SU-DHL-6 (cell line): ENCODE data around the gene ELFN2.

Experiments
- H2AFZ ChIP-seq: fragments of 200-600 bp; sonication (generic); 2 replicates; pipeline ENCODE4 v1.6.1; 2014; ENCODE audit warnings: low read depth, mild to moderate bottlenecking, moderate library complexity, mixed read lengths, antibody characterized with exemption, low read length; ENCODE audit not compliant: severe bottlenecking
- H3F3A ChIP-seq: fragments of 200-600 bp; shearing (Covaris generic); 2 replicates; pipeline ENCODE4 v1.6.0; 2016; ENCODE audit warnings: antibody characterized with exemption, mild to moderate bottlenecking; ENCODE audit not compliant: insufficient read depth
- H3K27ac ChIP-seq: fragments of 200-600 bp; sonication (generic); 2 replicates; pipeline ENCODE4 v1.5.1; 2016; ENCODE audit warnings: low read depth, mild to moderate bottlenecking, low read length, moderate library complexity, mixed read lengths
- H3K27me3 ChIP-seq: fragments of 200-600 bp; sonication (generic), shearing (Covaris generic); 2 replicates; pipeline ENCODE4 v1.6.0; 2014; ENCODE audit warnings: mild to moderate bottlenecking, low read length
- H3K36me3 ChIP-seq: fragments of 200-600 bp; sonication (generic); 2 replicates; pipeline ENCODE4 v1.6.1; 2014; ENCODE audit warnings: mild to moderate bottlenecking, low read length, mixed read lengths
- H3K4me2 ChIP-seq: fragments of 300-600, 200-600 bp; shearing (Covaris generic), sonication (generic); 2 replicates; pipeline ENCODE4 v1.6.0; 2014; ENCODE audit warnings: low read length, low read depth, mild to moderate bottlenecking; ENCODE audit not compliant: poor library complexity, severe bottlenecking
- H3K4me3 ChIP-seq: fragments of 200-600 bp; sonication (generic); 2 replicates; pipeline ENCODE4 v1.5.1; 2014; ENCODE audit warnings: antibody characterized with exemption, low read length, mild to moderate bottlenecking, mixed read lengths; ENCODE audit not compliant: insufficient read depth, poor library complexity, severe bottlenecking
- H3K79me2 ChIP-seq: fragments of 200-600 bp; sonication (generic); 2 replicates; pipeline ENCODE4 v1.6.1; 2014; ENCODE audit warnings: mild to moderate bottlenecking, low read length, moderate library complexity; ENCODE audit not compliant: insufficient read depth
- H3K9ac ChIP-seq: fragments of 200-600 bp; sonication (generic); 2 replicates; pipeline ENCODE4 v1.7.0; 2014; ENCODE audit warnings: mild to moderate bottlenecking, low read length
- H3K9me2 ChIP-seq: fragments of 200-600 bp; sonication (generic); replicated peaks from 2 replicates; pipeline ENCODE4 v1.6.1; 2014; ENCODE audit warnings: low read length; ENCODE audit not compliant: insufficient read depth
- H3K9me3 ChIP-seq: fragments of 200-600 bp; sonication (generic); 2 replicates; pipeline ENCODE4 v1.6.1; 2014; ENCODE audit warnings: low read length, mixed read lengths; ENCODE audit not compliant: insufficient read depth
- H4K20me1 ChIP-seq: fragments of 200-600 bp; sonication (generic); 2 replicates; pipeline ENCODE4 v1.6.1; 2014; ENCODE audit warnings: low read depth, mild to moderate bottlenecking, antibody characterized with exemption, low read length, moderate library complexity, mixed read lengths
- EZH2phosphoT487 ChIP-seq: fragments of 200-600 bp; sonication (generic), shearing (Covaris generic); conservative IDR thresholded peaks from 2 replicates; pipeline ENCODE4 v1.6.1; 2018; ENCODE audit warnings: mild to moderate bottlenecking, antibody characterized with exemption, low read length, moderate library complexity, mixed read lengths
- TF ChIP-seq, protein P1 (sequence below): fragments of 200-600 bp; sonication (generic); IDR thresholded peaks from one replicate; pipeline ENCODE4 v1.5.1; 2017; ENCODE audit warnings: antibody characterized with exemption, mild to moderate bottlenecking, low read length, moderate library complexity; ENCODE audit not compliant: insufficient read depth, poor library complexity, severe bottlenecking

ELFN2 gene

GRCh38 chr22:37381489-37381888 is 45.8 kb downstream of the ELFN2 start:
- no peak overlapping the region for H3K9ac ChIP-seq
- no peaks in the 10 kb centered on the region for H3K9me3 ChIP-seq
- no peaks in the 10 kb centered on the region for H4K20me1 ChIP-seq
- no peaks in the 10 kb centered on the region for H3K9me2 ChIP-seq
- H2AFZ ChIP-seq, result no peak overlapping the region
- no peak overlapping the region for H3K27ac ChIP-seq
- H3K4me3 ChIP-seq, result no peak overlapping the region
- no peaks in the 10 kb centered on the region for H3F3A ChIP-seq
- TF ChIP-seq, protein P1, sequence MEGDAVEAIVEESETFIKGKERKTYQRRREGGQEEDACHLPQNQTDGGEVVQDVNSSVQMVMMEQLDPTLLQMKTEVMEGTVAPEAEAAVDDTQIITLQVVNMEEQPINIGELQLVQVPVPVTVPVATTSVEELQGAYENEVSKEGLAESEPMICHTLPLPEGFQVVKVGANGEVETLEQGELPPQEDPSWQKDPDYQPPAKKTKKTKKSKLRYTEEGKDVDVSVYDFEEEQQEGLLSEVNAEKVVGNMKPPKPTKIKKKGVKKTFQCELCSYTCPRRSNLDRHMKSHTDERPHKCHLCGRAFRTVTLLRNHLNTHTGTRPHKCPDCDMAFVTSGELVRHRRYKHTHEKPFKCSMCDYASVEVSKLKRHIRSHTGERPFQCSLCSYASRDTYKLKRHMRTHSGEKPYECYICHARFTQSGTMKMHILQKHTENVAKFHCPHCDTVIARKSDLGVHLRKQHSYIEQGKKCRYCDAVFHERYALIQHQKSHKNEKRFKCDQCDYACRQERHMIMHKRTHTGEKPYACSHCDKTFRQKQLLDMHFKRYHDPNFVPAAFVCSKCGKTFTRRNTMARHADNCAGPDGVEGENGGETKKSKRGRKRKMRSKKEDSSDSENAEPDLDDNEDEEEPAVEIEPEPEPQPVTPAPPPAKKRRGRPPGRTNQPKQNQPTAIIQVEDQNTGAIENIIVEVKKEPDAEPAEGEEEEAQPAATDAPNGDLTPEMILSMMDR, result no peak
- no peak for TF ChIP-seq EZH2phosphoT487
- H3K27me3 ChIP-seq, result no peaks in the 10 kb centered on the region
- H3K4me2 ChIP-seq, result no peak overlapping the region
- H3K79me2 ChIP-seq, result no peaks in the 10 kb centered on the region
- no peaks in the 10 kb centered on the region for H3K36me3 ChIP-seq

GRCh38 chr22:37379722-37380121 is 47.6 kb downstream of the ELFN2 start:
- Histone ChIP-seq H4K20me1 (no peaks in the 10 kb centered on the region), H3K36me3 (no peaks in the 10 kb centered on the region), H2AFZ (no peak overlapping the region), H3F3A (no peaks in the 10 kb centered on the region), H3K27ac (no peak overlapping the region), H3K9me3 (no peaks in the 10 kb centered on the region), H3K9me2 (no peaks in the 10 kb centered on the region), H3K4me2 (no peak overlapping the region), H3K4me3 (no peak overlapping the region), H3K79me2 (no peaks in the 10 kb centered on the region), H3K9ac (no peak overlapping the region), H3K27me3 (no peaks in the 10 kb centered on the region)
- TF ChIP-seq, protein P1, result no peak
- TF ChIP-seq EZH2phosphoT487, result no peak

GRCh38 chr22:37379085-37379484 is 48.2 kb downstream of the ELFN2 start:
- Histone ChIP-seq H3K79me2 (no peaks in the 10 kb centered on the region), H3K9me3 (no peaks in the 10 kb centered on the region), H3K9me2 (no peaks in the 10 kb centered on the region), H3F3A (no peaks in the 10 kb centered on the region), H3K4me2 (no peak overlapping the region), H4K20me1 (no peaks in the 10 kb centered on the region), H3K27me3 (no peaks in the 10 kb centered on the region), H3K4me3 (no peak overlapping the region), H3K9ac (no peak overlapping the region), H2AFZ (no peak overlapping the region), H3K36me3 (no peaks in the 10 kb centered on the region), H3K27ac (no peak overlapping the region)
- TF ChIP-seq EZH2phosphoT487, result no peak
- TF ChIP-seq, protein P1, result no peak
